KBM-7 (cell line): Measurements from ENCODE around the gene AUH.

ENCODE experiments used
- DNase-seq: peaks from one replicate; pipeline ENCODE4 v3.0.0-alpha.2; 2015
- in situ Hi-C: fragments of 300-500 bp; cut with MboI; formaldehyde crosslinking; loops from 2 replicates; pipeline ENCODE4 v1.14.3; 2020; ENCODE audit warnings: low sequenced_read_pairs, low pct_unique_long_range_greater_than_20kb, mixed read lengths

AUH gene

GRCh38 chr9:91269907-91270491 is 91.7 kb downstream of the AUH start:
- in situ Hi-C loops, result no loop called here
- no peak for DNase-seq

- DNase-seq, result no peak
- in situ Hi-C loops, result no loop called here
These were observed 95.3 kb downstream of the AUH start for GRCh38 chr9:91266448-91266847.

DNA sequence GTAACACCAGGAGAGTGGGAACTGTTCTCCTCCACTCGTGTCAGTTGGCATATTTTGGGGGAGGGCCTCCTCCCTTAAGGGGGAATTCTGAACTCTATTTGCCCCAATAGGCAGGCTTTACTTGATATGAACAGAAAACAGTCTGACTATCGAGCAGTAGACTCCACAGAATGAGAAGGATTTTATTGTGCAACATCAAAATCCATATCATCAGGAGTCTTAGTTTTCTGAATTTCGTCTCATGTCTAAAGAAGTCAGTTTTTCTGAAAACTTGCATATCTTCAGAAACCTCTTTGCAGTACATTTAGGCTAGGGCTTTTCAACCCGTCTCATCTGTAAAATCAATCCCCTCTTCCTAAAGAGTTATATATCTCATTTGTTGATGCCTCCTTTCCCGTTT is 96.2 kb downstream of the AUH start:
- in situ Hi-C loops, result no loop called here
- no peak for DNase-seq

- in situ Hi-C loops, result no loop called here
- DNase-seq, result peak; percentile 12
These were observed 100.3 kb downstream of the AUH start for GRCh38 chr9:91261417-91261816.

DNA sequence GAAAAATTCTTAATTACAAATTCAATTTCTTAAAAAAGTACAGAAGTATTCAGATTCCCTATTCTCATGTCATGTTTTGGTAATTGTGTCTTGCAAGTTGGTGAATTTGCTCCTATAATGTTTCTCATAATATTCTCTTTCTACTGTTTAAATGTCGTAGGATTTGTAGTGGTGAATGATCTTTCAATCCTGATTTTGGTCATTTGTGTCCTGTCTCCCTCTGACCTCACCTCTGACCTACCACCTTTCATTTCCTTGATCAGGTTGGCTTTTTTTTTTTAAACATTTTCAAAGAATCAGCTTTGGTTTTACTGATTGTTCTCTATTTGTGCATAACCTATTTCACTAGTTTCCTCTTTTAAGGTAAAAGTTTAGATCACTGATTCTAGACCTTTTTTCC is 102.6 kb downstream of the AUH start:
- no peak for DNase-seq
- in situ Hi-C loops, result no loop called here

DNA sequence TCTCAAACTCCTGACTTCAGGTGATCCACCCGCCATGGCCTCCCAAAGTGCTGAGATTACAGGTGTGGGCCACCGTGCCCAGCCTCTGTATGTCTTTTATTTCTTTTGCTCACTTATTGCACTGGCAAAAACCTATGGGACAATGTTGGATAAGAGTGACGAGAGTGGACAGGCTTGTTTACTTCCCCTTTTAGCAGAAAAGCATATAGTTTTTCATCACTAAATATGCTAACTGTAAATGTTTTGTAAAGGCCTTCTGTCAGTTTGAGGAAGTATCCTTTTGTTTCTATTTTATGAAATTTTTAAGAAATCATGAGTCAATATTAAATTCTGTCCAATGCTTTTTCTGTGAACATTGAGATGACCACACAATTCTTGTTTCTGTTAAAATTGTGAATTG is 103.3 kb downstream of the AUH start:
- DNase-seq, result peak; percentile 26
- in situ Hi-C loops, result no loop called here

GRCh38 chr9:91256235-91256634 is 105.5 kb downstream of the AUH start:
- in situ Hi-C loops, result no loop called here

DNA sequence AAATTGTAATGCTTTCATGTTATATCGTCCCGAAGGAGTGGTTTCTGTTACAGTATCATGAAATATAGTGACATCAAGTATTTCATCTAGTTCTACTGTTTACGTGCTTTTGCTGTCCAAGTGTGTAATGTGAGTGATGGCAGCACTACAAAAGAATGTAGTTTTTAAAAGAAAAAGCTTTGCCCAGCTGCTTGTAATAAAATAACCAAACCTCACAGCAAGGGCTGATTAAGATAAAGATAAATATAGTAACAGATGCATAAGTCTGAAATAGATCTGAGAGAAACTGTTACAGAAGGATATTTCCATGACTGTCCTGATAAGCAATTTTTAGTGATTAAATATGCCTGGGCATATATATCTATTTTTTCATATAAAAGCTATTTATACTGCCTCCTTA is 106.4 kb downstream of the AUH start:
- in situ Hi-C loops, result no loop called here
- DNase-seq, result no peak

More at GRCh38 chr9:91256235-91256634, 105.5 kb downstream of the AUH start:
- no peak for DNase-seq

DNA sequence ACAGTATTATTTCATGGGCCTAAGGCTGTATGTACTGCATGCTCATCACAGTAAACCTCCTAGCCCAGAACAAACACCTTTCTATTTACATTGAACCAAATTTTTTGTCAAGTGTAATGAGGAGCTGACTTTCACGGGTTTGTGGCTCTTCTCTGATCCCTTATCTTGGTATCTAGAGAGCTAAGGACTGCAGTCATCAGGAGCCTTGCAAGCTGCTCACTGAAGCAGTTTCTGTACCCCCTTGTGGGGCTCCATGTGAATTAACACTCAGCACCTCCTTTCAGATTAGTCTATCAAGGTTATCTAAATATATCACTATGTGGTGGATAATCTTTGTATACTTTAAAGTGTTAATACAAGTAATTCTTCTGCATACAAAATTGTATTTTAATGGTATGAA is 108.2 kb downstream of the AUH start:
- in situ Hi-C loops, result no loop called here
- DNase-seq, result peak; percentile 16

GRCh38 chr9:91248707-91249106 is 113.0 kb downstream of the AUH start:
- no peak for DNase-seq
- in situ Hi-C loops, result no loop called here

DNA sequence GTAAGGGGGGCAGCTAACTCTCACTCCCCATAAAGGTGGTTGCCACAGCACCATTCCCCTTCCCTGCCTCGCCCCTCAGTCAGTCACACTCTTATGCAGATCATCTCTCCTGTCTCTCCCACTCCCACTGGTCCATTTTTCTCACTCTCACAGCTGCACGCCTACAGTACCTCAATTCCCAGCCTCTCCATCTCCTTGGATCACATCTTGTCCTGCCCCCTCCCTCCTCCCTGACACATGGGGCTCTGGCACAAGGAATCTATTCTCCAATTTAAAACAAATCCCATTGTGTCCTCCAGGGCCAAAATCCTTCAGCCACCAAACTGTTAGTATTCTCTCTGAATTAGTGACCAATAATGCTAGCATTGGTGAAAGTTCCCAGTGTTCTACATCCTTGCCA is 114.4 kb downstream of the AUH start:
- in situ Hi-C loops, result no loop called here
- no peak for DNase-seq

- in situ Hi-C loops, result no loop called here
- no peak for DNase-seq
These were observed 114.9 kb downstream of the AUH start for GRCh38 chr9:91246846-91247245.

DNA sequence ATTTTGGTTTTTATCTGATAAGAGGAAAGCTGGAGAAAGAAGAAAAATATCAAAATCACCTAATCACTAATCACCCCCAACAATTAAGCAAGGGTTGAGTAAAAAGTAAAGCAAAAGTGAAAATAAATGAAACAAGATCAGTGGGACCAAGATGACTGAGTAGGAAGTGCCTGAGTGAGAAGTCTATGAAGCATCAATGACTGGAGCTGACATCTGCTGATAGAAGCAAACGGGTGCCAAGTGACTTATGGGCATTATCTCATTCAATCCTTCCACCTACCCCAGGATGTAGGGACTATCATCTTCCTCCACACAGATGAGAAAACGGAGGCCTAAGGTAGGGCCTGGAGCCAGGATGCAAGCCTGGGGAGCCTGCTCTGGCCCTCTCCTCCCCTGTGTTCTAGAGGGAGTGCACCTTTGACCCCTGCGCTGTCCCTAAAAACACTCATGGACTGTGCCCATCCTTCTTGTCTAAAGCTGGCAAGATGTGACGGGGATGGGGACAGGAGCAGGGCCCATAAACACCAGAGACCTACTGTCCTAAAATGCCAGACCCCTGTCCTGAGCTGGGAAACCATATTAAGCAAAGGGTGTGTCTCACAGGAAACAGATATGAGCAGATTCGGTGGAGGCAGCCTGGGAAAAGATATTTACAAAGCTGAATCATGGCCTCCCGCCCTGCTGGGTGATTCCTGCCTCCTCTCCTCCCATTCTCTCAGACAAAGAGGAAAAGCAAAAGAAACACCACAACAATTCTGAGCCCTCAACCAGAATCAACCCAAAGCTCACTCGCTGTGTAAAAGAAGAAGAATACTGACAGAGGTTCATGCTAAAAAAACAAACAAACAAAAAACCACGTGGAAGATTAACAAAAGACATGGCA is 116.0 kb downstream of the AUH start:
- DNase-seq, result no peak
- in situ Hi-C loops, result no loop called here

- in situ Hi-C loops, result no loop called here
- no peak for DNase-seq
These were observed 118.7 kb downstream of the AUH start for GRCh38 chr9:91243029-91243428.

GRCh38 chr9:91241909-91242308 is 119.8 kb downstream of the AUH start:
- in situ Hi-C loops, result no loop called here
- DNase-seq, result no peak

- no peak for DNase-seq
- in situ Hi-C loops, result no loop called here
These were observed 121.0 kb downstream of the AUH start for GRCh38 chr9:91240596-91241165.

DNA sequence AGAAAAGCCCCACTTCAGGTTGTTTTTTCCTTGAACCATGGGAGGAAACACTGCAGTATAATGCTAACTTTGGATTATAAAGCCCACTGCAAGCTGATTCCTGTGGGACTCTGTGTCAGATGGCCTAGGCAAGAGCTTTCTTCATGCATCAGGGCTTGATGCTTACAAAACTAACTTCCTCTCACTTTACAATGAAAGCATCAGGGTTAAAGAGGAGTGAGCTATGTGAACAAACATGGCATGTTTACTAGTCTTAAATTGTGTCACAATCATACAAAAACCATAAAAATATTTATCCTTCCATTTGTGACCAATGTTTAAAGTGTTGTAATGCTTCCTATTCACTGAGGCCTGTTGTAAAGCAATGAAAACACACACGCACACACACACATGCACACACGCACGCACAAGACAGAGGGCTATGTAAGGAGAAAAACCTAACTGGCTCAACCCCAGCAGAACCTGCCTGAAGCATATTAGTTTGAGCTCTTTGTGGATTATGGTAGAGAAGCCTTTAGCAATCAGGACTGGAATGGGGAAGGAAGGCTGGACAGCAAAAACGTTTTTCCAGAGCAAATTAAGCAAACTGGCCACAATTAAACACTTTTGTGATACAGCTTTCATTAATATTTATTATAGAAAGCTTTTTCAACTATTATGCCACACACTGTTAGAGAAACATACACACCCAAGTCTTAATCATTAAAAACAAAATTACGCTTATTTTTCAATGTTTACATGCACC is 122.2 kb downstream of the AUH start:
- DNase-seq, result no peak
- in situ Hi-C loops, result no loop called here

DNA sequence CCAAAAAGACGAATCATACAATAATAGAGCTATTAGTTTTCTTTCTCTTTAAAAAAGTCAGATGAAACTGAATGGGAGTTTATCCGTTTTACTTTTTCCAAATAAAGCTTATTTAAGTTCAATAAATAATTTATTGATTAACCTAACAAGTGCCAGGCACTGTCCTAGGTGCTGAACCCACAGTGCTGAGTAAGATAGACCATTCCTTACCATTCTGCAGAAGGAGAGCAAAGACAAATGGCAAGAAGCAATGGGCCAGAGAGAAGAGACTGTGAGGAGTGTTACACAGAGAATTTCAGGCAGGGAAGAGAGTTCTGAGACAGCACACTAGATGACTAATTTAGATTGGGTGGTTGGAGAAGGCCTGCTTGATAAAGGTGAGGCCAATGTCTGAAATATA is 127.2 kb downstream of the AUH start:
- no peak for DNase-seq
- in situ Hi-C loops, result no loop called here

DNA sequence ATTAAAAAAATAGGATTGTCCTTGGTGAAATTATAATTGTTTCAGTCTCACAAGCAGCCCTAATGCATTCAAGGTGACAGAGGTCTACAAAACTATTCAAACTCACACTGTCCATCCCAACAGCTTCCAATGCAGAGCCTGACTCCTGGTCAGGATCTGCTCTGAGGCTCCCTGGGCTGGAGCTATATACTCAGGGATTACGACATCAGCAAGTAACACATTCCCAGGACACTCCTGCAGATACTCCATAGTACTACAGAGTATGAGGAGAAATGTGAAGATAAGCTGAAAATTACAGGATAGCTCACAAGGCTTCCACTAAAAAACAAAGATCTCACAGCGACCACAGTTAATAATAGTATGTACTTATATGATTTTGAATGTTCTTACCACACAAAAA is 130.1 kb downstream of the AUH start:
- in situ Hi-C loops, result no loop called here
- DNase-seq, result no peak

- in situ Hi-C loops, result no loop called here
- DNase-seq, result no peak
These were observed 138.7 kb downstream of the AUH start for GRCh38 chr9:91223000-91223399.
